Activated CD8-positive, alpha-beta T cell treated with anti-CD3 and anti-CD28 coated beads for 36 hours (primary cell): ENCODE measurements around the gene ASIP. TPM values are rescaled to one million over a fixed set of nuclear protein-coding genes. Genes with fewer than 3 reads are reported as not detected.

Experiments used
- ATAC-seq: fragments of 200-7000 bp; cut with Tn5 transposase; one replicate; pipeline ENCODE4 v1.10.0; 2021; ENCODE audit warnings: mild to moderate bottlenecking, moderate library complexity
- CTCF ChIA-PET: fragments of 350-600 bp; sonication (Branson Sonifier 250); formaldehyde crosslinking; loops from one replicate; lab custom pipeline; 2021; ENCODE audit warnings: antibody characterized with exemption; lab: Charles Lee
- POLR2A ChIA-PET: fragments of 350-600 bp; sonication (Branson Sonifier 250); formaldehyde crosslinking; loops from one replicate; lab custom pipeline; 2021; ENCODE audit warnings: antibody characterized with exemption; lab: Charles Lee
- DNase-seq: peaks from one replicate; pipeline ENCODE4 v3.0.0-alpha.2; 2020
- H3K27ac Mint-ChIP-seq: one replicate; pipeline ENCODE4 v1.8.0; 2021; ENCODE audit warnings: mild to moderate bottlenecking, mixed read lengths
- H3K27me3 Mint-ChIP-seq: one replicate; pipeline ENCODE4 v1.8.0; 2021; ENCODE audit warnings: mixed read lengths
- H3K36me3 Mint-ChIP-seq: one replicate; pipeline ENCODE4 v1.8.0; 2021; ENCODE audit warnings: low read depth, mixed read lengths
- H3K4me1 Mint-ChIP-seq: one replicate; pipeline ENCODE4 v1.8.0; 2021; ENCODE audit warnings: low read depth, mixed read lengths
- H3K4me3 Mint-ChIP-seq: one replicate; pipeline ENCODE4 v1.8.0; 2021; ENCODE audit warnings: mild to moderate bottlenecking, moderate library complexity, mixed read lengths
- H3K9me3 Mint-ChIP-seq: one replicate; pipeline ENCODE4 v1.8.0; 2021; ENCODE audit warnings: mixed read lengths
- intact Hi-C: fragments of 100-400 bp; cut with micrococcal nuclease; formaldehyde crosslinking; loops from one replicate; pipeline ENCODE4 v1.10.0; 2022
- total RNA-seq, 2 experiments: library from RNA; stranded (reverse); gene quantifications; one replicate each; pipeline ENCODE4 v1.2.3, GENCODE V29; 2021
- TF ChIP-seq, protein P1 (sequence below): fragments of 200-600 bp; IDR thresholded peaks from one replicate; pipeline ENCODE4 v1.8.0; 2022; ENCODE audit warnings: antibody characterized with exemption, mild to moderate bottlenecking

ASIP gene
- total RNA-seq, 2 experiments from 2014 or later, result not detected

DNA sequence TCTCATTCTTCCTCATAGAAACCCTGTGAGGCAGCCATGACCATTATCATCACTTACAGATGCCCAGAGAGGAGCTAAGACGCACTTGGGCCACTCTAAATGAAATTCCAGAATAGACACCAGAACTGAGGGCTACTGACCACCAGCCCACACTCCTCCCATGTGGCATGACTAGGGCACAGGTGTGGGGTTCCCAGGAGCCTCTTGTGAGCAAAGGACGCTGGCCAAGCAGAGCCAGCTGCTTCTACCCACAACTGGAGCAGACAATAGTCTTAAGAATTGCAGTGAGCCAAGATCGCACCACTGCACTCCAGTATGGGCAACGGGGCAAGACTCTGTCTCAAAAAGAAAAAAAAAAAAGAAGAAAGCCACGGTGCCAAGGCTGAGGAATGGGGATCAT, 51.9 kb downstream of the ASIP start:
- no peak overlapping the region for H3K4me3 Mint-ChIP-seq
- H3K36me3 Mint-ChIP-seq, result peaks cover 61% of the 10 kb centered on the region
- no peak overlapping the region for H3K27ac Mint-ChIP-seq
- no peaks in the 10 kb centered on the region for H3K27me3 Mint-ChIP-seq
- intact Hi-C loops, result no loop called here
- TF ChIP-seq, protein P1, sequence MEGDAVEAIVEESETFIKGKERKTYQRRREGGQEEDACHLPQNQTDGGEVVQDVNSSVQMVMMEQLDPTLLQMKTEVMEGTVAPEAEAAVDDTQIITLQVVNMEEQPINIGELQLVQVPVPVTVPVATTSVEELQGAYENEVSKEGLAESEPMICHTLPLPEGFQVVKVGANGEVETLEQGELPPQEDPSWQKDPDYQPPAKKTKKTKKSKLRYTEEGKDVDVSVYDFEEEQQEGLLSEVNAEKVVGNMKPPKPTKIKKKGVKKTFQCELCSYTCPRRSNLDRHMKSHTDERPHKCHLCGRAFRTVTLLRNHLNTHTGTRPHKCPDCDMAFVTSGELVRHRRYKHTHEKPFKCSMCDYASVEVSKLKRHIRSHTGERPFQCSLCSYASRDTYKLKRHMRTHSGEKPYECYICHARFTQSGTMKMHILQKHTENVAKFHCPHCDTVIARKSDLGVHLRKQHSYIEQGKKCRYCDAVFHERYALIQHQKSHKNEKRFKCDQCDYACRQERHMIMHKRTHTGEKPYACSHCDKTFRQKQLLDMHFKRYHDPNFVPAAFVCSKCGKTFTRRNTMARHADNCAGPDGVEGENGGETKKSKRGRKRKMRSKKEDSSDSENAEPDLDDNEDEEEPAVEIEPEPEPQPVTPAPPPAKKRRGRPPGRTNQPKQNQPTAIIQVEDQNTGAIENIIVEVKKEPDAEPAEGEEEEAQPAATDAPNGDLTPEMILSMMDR, result no peak
- no peak for DNase-seq
- no peak for ATAC-seq
- ChIA-PET CTCF (no interaction called here), POLR2A (interaction anchor here (0.9 to 1.6 kb wide), 2 partner anchors 8 to 228 kb away, joined by 3 read pairs; no protein-coding TSS in a partner anchor)
- H3K9me3 Mint-ChIP-seq, result no peaks in the 10 kb centered on the region
- H3K4me1 Mint-ChIP-seq, result peaks cover 3% of the 10 kb centered on the region

DNA sequence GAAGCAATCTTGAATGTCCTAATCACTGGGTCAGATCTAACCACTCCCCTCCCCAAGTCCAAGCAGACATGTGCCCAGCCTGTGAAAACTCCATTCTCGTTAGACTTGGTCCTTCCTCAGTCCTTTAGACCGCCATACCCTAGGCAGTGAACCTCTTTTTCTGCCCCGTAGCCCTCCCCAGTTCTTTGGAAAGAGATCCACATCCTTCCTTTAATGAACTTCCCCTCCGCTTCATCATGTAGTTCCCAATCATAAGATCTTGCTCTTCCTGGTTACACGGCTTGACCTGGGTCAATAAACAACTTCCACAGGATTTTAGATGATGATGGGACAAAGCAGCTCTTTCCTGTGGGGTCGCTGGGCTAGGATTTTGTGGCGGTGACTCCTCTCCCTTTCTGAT, 52.4 kb downstream of the ASIP start:
- no peak overlapping the region for H3K27ac Mint-ChIP-seq
- H3K36me3 Mint-ChIP-seq, result peaks cover 56% of the 10 kb centered on the region
- ChIA-PET CTCF (no interaction called here), POLR2A (interaction anchor here (0.9 to 1.6 kb wide), 2 partner anchors 7 to 228 kb away, joined by 3 read pairs; no protein-coding TSS in a partner anchor)
- H3K9me3 Mint-ChIP-seq, result no peaks in the 10 kb centered on the region
- no peak overlapping the region for H3K4me3 Mint-ChIP-seq
- H3K4me1 Mint-ChIP-seq, result peaks cover 3% of the 10 kb centered on the region
- ATAC-seq, result no peak
- no peaks in the 10 kb centered on the region for H3K27me3 Mint-ChIP-seq
- no peak for DNase-seq
- TF ChIP-seq, protein P1, result no peak
- intact Hi-C loops, result no loop called here

DNA sequence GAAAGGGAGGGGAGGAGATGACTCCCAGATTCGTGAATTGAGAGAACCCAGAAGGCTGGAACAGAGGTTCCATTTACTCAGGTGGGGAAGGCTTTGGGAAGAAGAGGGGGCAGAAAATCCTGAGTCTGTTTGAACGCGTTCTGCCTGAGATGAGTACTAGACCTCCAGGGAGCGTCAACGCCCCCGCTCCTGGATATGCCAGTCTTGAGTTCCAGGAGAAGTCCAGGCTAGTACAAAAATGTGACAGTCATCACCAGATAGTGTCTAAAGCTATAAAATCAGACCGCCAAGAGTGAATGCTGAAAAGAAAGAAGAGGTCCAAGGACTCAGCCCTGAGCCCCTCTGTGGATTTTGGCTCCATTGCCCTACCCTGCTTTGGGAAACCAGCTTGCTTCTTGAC, 53.3 kb downstream of the ASIP start:
- Mint-ChIP-seq H3K36me3 (peaks cover 54% of the 10 kb centered on the region), H3K4me3 (no peak overlapping the region), H3K27ac (no peak overlapping the region), H3K4me1 (peaks cover 3% of the 10 kb centered on the region), H3K27me3 (no peaks in the 10 kb centered on the region), H3K9me3 (no peaks in the 10 kb centered on the region)
- intact Hi-C loops, result no loop called here
- ChIA-PET CTCF (no interaction called here), POLR2A (no interaction called here)
- DNase-seq (no peak), ATAC-seq (no peak)
- TF ChIP-seq, protein P1, result no peak

DNA sequence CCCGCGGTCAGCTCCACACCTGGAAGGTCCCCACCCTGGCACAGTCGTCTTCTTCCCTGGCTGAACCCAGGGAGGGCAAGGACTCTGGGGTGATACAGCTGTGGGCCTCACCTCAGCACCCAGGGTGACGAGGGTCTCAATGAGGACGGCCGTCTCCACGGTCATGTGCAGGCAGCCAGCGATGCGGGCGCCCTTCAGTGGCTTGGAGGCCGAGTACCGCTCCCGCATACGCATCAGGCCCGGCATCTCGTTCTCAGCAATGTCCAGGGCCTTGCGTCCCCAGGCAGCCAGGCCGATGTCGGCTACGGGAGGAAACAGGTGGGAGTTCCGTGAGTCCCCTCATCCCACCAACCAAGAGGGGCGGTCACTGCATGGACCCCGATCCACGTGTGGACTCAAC, 54.1 kb downstream of the ASIP start:
- TF ChIP-seq, protein P1, result no peak
- H3K9me3 Mint-ChIP-seq, result no peaks in the 10 kb centered on the region
- ATAC-seq (no peak), DNase-seq (no peak)
- H3K27me3 Mint-ChIP-seq, result no peaks in the 10 kb centered on the region
- ChIA-PET CTCF (interaction anchor here (1.9 kb wide), 1 partner anchor 17 kb away, joined by 11 read pairs; no protein-coding TSS in a partner anchor), POLR2A (no interaction called here)
- H3K36me3 Mint-ChIP-seq, result peaks cover 47% of the 10 kb centered on the region
- H3K4me1 Mint-ChIP-seq, result peaks cover 3% of the 10 kb centered on the region
- intact Hi-C loops, result no loop called here
- H3K4me3 Mint-ChIP-seq, result no peak overlapping the region
- no peak overlapping the region for H3K27ac Mint-ChIP-seq

DNA sequence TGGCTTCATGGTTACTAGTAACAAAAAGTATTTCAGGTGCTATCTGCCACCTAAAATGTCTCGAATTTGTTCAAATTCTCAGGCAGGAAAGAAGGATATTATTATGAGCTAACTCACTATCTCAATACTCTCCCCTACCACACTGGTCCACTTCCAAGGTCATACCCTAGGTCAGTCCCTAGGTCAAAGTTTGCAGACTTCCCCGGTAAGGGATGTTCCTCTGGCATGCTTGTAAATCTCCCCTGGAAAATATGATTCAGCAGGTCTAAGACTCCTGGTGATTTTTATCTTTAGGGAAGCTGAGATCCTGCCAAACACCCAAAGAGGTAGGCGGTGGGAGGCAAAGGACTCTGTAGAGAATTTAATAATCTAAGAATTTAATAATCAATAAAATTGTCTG, 55.2 kb downstream of the ASIP start:
- Mint-ChIP-seq H3K9me3 (no peaks in the 10 kb centered on the region), H3K4me3 (no peak overlapping the region), H3K4me1 (peaks cover 7% of the 10 kb centered on the region), H3K27me3 (no peaks in the 10 kb centered on the region), H3K36me3 (peaks cover 42% of the 10 kb centered on the region), H3K27ac (no peak overlapping the region)
- ChIA-PET CTCF (interaction anchor here (1.1 to 1.9 kb wide), 2 partner anchors 16 to 227 kb away, joined by 4 to 11 read pairs; no protein-coding TSS in a partner anchor), POLR2A (no interaction called here)
- intact Hi-C loops, result no loop called here
- DNase-seq (no peak), ATAC-seq (no peak)
- TF ChIP-seq, protein P1, result no peak
